CD4-positive, alpha-beta T cell treated with Interleukin-6 at 100 ng/mL for 8 hours (primary cell): ENCODE data around the gene LZTR1.
"Not testable (repeated sequence)": the region's sequence is repeated elsewhere in the genome, so short reads cannot be mapped to it uniquely, and the experiment has no call there.

ENCODE experiments used
- DNase-seq: peaks from one replicate; pipeline ENCODE4 v3.0.0-alpha.2; 2020; ENCODE audit warnings: mixed read lengths, low spot score

Gene LZTR1

DNA sequence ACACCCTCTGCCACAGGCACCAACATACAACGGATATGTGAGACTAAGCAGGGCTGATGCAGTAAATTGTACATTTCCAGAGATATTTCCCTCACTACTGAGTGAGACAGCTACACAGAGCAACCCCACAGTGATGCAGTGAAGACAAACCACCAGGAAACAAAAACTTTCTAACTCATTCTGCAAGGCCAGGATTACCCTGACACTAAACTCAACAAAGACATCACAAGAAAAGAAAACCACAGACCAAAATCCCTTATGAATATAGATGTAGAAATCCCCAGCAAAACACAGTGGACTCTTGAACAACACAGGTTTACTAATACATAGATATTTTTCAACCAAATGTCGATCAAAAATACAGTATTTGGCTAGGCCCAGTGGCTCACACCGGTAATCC, 51.8 kb downstream of the LZTR1 start:
- no peak for DNase-seq

DNA sequence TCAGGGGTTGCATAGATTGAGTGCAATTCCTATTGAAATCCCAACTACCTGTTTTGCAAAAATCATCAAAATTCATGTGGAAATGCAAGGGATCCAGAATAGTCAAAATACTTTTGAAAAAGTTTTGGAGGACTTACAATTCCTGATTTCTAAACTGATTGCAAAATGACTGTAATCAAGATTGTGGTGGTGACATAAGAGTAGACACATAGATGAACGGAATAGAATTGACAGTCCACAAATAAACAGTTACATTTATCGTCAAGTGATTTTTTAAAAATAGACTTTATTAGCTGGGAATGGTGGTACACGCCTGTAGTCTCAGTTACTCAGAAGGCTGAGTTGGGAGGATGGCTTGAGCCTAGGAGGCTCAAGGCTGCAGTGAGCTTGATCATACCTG, 52.9 kb downstream of the LZTR1 start:
- DNase-seq: no peak

DNA sequence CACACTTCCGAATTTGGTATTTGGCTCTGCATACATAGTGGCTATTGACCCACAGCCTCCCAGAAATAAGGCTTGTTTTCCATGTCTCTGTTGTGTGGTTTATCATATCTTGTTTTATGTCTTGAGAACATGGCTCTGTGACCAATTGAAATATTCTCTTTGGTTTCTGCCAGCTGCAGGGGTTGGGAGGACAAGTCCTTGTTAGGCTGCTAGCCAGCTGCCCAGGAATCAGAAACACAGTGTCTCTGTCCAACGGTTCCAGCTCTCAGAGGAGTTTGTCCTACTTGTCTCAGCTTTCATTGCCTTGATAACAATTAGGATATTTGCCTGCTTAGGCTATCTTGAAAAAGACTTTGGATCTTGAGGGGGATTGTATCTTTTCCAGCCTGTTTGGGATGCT, 56.3 kb downstream of the LZTR1 start:
- DNase-seq: no peak

DNA sequence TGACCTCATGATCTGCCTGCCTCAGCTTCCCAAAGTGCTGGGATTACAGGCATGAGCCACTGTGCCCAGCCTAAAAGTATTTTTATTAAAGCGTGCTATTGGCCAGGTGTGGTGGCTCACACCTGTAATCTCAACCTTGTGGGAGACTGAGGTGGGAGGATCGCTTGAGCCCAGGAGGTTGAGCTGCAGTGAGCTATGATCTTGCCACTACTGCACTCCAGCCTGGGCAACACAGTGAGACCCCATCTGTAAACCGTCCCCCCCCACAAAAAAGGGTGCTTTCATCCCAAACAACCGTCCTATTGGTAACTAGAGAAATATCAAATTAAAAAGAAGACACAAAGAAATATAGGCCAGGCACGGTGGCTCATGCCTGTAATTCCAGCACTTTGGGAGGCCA, 57.1 kb downstream of the LZTR1 start:
- DNase-seq: not testable (repeated sequence)

DNA sequence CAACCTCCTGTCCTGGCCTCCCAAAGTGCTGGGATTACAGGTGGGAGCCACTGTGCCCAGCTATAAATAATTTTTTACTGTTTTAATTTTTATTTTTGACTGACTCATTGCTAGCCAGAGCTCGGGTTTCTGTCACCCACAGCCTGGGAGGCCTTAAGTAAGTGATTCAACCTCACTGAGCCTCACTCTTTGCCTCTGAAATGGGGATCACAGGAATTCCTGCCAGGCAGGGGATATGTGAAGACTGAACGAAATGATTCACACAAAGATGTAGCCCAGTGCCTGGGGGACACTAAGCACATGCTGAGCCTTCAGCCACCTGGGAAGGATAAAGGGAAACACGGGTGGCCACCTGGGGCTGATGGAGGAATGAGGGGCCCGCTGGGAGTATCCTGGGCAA, 59.8 kb downstream of the LZTR1 start:
- no peak for DNase-seq

DNA sequence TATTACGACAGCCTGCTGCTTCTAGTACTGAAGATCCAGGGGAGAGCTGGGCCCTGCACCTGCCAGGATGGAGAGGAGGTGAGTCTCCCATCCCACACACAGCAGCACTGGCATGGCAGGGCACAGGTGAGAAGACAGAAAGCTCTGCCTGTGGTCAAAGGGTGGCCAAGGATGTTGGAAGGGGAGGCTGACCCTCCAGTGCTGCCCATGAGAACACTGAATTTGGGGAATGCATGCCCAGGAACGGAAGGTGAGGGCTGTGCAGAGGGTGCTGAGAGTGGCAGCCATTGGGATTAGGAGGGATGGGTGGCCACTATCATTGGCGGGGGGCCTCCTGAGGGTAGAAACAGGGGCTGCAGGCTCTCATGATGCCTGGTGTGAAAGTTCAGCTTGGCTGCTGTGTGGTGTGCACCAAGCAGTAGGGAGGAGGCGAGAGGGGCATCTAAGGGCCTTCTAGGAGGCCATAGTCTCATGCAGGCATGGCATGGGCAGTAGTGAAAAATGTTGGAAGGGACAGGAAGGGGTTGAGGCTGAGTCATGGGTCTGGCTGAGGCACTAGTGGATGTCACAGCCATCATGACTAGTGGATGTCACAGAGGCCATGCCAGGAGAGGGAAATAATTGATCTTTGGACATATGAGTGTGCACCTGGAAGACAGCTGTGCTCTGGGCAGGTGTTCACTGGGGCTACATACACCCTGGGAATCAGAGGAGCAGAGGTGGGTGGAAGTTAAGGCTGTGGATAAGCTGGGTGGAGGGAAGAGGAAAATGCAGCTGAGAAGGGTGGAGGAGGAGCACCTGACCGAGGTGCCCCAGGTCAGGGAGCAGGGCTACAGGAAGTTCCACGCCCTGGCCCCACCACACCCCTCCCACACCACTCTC, 61.1 kb downstream of the LZTR1 start:
- no peak for DNase-seq

DNA sequence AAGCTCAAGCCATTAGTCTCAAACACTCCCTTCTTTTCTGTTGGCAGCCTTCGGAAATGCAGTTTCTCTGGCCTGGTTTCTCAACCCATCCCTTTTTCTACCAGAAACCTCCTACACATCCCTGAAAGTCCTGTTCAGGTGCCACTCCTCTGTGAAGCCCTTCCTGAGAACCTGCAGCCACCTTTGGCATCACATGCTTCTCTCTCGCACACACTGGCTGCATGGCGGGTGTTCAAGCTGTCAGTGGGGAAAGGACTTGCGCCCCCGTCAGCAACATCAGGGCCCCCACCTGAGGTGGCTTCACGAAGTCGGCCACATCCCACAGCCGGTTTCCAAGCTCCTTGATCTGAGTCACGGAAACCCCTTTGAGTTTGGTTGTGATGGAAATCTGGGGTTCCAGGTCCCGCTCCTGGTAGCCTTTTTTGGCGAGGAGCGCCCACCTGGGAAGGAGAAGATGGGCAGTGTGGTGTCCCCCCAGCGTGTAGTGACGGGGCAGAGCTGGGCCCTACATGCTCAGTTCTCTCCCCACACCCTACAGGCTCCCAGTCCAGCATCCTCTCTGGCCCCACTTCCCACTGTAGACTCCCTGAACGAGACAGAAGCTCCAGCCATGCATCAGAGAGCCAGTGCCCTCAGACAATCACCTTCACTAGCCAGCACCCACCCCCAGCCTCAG, 61.9 kb downstream of the LZTR1 start:
- no peak for DNase-seq

DNA sequence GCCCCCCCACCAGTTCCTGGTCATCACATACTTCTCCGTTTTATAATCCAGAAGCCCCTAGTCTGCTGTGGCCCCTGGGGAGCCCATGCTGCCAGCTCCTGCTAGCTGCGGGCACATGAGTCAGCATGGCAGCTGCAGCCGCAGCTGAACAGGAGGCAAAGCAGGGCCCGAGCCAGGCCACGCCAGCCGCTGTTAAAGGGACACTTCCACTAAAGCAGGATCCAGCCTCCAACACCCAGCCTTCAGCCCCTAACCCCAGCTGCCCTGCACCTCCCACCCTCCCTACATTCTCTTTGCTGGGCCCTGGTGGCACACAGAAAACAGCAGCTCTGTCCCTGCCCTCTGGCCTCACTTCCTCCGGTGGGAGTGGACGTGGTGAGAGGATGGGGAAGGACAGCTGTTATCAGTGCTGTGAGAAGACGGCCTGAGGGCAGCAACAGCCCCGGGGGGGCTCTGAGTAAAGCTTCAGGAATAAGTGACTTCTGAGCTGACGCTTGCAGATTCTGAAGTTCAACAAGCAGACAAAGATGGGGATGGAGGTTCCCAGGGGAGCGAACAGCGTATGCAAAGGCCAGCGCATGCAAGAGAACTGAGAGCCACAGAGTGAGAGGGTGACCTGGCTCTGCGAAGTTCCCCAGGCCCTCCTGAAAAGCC, 63.0 kb downstream of the LZTR1 start:
- no peak for DNase-seq

DNA sequence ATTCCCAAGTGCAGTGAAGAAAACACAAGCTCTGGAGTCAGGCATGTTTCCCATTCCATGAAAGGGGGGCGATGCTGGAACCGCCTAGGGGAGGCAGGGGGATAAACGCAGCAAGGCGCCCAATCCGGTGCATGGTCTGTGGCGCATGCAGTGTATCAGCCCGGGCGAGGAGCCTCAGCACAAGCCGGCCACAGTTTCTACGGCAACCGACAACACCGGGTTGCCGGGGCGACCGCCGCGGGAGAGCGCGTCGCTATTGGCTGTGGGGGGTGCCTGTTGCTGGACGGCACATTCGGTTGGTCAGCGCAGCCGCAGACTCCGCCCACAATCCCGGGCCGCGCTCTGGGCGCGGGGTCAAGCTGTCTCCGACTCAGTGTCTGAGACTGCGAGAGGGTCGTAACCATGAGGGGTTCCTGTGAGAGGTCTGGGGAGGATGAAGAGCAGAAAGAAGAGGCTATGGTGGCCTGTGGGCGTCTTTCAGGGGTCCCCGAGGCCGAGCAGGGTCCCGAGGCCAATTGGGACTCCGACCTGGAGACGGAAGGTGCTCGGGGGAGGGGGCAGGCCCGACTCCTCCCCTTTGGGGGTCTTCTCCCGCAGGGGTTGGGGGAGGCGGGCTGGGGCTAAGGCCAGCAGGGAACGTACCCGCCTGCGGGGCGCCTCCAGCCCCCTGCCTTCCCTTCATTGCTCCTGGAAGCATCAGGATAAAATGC, 63.6 kb downstream of the LZTR1 start, which contains the start of gene LRRC74B:
Gene LRRC74B (plus strand): TSS at position 362 of the 710 bp plus-strand sequence. CDS start 41 bp downstream, at position 403.
- peak; percentile 61 for DNase-seq

DNA sequence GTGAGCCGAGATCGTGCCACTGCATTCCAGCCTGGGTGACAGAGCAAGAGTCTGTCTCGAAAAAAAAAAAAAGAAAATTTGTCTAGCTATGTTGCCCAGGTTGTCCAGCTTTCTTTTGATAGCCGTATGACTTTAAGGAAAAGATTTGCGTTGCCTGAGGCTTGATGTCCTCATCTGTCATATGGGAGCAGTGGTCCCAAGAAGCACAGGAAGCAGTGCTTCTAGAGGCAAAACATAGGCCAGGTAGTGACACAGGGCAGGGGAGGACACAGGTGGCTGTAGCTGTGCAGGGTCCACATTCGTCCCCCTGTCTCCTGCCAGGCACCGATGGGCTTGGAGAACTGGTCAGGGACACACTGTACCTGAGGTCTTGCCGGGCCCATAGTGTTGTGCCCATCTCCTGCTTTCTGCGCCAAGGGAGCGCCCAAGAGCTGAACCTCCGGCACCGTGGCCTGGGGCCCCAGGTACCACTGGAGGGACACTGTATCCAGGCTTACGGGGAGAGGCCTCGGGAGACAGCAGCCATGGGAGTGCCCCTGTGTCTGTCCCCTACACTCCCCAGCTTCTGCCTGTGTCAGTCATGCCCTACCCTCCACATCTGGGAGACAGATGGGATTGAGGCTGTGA, 65.1 kb downstream of the LZTR1 start:
- DNase-seq: no peak

DNA sequence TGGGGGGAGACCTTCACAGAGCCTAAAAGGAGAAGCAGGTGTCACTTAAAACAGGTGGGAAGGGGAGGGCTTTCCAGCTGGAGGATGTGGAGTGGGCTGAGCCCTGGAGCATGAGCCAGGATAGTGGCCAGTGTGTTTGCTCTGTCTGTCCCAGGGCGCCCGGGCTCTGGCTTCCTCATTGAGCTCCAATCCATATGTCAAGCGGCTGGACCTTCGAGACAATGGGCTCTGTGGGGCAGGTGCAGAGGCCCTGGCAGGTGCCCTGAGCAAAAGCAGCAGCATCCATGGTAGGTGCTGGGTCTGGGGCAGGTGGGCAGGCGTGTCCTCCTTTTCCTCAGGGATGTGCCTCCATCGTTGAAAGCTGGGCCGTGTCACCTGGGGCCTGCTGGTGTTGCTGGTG, 65.6 kb downstream of the LZTR1 start:
- no peak for DNase-seq

DNA sequence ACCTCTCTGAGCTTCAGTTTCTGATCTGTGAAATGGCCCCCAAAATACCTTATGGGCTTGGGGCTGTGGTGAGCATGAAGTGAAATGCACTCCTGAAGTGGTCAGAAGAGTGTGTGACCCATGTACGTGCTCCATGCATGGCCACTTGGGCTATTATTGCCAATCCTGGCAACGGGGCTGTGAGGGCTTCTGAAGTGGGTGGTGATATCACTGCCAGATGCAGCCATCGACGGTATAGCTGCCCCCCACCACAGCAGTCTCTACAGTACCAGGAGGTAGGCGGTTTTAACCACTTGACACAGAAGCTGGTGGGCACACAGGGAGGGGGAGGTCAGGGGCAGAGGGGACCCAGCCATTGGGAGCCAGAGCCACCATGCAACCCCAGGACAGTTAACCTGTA, 66.4 kb downstream of the LZTR1 start:
- DNase-seq: not testable (repeated sequence)
